Stimulated activated CD8-positive, alpha-beta memory T cell treated with anti-CD3 and anti-CD28 coated beads, Interleukin-7, amount 100 ng/mL, for 4 hours (primary cell): Measurements from ENCODE around the gene RBSN.
A peak's percentile ranks its signal among the peaks of the same experiment; 100 is the strongest.

Experiments
- DNase-seq, 2 donors: peaks; one replicate each; pipeline ENCODE4 v3.0.0-alpha.2; 2020; ENCODE audit warnings: low read depth in 2 of 2

Gene RBSN

DNA sequence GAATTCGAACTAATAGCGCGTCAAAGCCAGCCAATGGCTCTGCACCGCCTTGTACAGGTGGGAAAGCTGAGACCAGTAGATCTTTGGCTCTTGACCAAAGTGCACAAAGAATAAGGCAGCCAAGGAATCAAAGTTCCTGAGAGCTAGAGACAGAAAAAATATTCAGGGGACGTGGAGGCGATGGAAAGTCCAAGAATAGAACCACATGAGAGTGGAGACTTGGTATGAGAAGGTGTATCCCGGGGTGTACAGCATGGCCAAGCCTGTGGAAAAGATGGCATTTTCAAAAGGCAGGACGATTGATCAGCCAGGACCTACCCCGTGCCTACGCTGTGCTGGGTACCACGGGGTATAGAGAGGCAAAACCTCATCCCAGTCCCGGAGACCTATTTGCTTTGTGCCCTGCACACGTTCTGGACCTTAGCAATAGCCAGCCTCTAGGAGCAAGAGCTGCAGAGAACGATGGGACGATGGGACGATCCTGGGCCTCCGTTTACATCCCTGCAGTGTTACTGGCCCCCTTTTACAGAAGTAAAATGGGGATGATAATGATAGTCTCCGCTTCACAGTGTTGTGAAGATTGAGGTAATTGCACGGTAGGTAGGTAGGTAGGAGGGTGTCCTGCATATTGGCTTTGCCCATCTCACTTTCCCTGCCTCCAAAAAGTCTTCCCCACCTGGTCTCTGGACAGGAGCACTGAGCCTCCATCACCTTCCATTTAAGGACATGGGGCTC lies 583 bp upstream of the RBSN start:
- DNase-seq = no peak

DNA sequence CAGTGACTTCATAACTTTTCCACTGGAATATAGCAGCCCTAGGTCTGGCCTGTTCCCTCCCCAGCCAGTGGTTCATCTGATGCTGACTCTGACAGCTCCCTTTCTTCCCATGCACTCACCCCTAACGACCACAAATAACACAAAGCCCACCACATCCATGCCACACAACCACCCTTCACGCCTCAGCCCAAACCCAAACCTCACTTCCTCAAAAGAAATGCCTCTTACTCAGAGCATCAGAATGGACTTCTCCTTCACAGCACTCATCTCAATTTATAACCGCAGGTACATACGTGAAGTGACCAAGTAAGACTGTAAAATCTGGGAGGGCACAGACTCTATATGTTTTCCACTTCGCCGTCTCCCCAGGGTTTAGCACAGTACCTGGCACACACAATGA lies 1.1 kb downstream of the RBSN start:
- DNase-seq = peak; percentile 1 to 12

DNA sequence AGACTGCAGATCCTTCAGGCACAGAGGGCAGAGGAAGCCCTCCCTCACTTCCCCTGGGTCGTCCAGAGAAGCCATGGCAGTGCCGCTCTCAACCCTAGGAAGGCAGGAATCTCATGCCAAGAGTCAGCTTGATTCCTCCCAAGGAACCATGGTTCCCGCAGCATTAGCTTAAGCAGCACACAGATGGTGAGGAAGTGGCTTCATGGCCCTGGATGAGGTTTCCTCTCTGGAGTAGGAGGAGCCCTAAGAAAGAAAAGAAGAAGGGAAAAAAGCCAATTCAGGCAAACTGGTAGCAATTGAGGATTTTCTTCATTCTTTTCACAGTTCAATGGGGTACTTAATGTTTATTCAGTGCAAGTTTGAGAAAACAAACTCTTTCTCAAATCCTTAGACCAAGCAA lies 2.9 kb downstream of the RBSN start:
- no peak for DNase-seq

DNA sequence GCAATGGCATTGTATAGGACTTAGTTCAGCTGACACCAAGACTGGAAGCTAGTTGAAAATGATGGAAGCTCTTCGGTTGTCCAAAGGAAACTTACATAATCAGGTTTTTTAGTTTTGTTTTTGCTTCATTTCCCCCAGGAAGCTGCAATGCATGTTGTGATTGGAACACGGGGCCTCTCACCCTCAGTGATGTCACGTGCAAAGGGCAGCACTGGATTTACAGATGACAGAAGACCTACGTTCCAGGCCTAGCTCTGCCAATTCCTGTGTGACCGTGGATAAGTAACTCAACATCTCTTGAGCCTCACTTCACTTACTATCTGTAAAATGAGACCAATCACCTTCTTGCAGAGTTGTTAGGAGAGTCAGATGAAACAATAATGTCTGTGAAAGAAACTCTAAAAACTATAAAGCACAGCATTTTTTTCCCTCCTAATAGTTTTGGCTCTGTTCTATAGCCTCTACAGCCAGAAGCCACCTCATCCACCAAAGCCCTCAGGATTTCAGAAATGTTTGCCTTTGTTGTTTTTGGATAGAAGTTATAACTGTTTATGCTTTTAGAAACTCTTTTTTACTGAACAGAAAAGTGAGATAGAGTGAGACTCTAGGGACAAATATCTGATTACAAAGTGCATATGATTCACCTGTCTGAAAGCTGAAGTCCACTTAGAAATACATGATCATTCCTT lies 4.6 kb downstream of the RBSN start:
- DNase-seq = no peak

DNA sequence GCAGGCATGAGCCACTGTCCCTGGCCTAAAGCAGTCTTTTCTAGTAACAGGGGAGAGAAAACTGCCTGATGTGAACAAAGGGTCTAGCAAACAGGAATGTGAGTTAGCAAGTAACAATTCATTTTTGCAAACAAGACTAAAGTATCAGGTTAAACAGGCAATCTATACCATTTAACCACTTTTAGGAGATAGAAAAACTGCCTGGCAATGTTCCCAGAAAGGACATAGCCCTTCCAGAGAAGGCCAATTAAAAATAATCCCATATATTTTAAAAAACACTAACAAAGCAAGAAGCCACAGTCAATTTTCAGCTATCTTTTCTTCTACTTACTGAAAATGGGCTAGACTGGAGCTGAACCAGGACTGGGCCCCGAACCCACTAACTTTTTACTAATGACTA lies 6.3 kb downstream of the RBSN start:
- no peak for DNase-seq

DNA sequence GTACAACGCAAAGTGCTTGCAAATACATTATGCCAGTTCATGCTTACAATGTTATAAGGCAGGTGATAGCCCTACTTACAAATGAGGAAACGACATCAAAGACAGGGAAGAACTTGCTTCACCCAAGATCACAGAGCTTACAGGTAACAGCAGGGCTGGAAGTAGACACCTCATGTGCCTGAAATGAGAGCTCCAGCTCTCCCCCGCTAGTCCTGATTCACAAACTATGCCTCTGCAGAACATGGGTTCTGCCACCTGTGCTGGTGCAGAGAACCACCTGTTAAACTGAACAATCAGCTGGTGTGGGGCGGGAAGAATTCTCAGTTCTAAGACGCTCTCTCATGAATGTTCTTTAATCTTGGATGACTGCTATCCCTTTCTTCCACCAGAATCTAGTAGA lies 7.4 kb downstream of the RBSN start:
- no peak for DNase-seq

DNA sequence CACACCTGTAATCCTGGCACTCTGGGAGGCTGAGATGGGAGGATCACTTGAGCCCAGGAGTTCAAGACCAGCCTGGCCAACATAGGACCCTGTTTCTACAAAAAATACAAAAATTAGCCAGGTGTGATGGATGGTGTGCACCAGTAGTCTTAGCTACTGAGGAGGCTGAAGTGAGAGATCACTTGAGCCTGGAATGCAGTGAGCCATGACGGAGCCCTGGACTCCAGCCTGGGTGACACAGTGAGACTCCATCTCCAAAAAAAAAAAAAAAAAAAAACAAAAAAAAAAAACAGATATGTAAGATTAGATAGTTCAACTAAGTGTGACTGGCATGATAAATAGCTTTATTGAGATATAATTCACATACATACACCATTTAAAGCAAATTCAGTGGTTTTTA lies 9.7 kb downstream of the RBSN start:
- DNase-seq = no peak

DNA sequence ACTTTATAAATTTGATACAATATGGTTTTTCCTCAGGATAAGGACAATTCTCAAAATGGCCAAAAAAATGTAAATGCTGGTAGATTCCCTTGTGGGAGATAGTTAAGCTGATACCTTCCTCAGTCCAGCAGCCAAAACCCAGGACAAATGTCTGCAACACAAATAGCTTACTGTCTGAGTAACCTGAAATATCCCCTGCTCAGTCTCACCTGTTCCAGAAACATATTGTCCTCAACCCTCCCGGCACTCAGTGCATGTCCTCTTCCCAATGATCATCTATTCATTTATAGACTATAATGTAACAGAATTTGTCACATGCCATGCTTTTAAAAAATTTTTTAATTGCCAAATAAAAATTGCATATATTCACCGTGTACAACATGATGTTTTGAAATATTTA lies 12.2 kb downstream of the RBSN start:
- DNase-seq = no peak

DNA sequence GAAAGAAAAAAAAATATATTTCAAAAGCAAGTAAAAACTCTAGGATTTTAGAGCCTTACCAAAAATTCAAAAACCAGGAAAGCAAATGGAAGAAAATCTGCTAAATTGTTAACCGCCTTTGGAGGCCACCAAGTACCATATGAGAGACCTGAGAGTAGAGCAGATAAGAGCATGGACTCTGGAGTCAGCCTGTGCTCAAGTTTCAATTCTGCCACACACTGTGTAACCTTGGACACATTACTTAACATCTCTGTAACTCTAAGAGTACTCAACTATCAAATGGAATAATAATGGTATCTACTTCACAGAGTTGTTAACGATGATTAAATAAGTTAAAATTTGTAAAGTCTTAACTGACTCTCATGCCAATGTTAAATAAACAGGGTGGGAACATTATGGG lies 12.7 kb downstream of the RBSN start:
- DNase-seq = no peak

DNA sequence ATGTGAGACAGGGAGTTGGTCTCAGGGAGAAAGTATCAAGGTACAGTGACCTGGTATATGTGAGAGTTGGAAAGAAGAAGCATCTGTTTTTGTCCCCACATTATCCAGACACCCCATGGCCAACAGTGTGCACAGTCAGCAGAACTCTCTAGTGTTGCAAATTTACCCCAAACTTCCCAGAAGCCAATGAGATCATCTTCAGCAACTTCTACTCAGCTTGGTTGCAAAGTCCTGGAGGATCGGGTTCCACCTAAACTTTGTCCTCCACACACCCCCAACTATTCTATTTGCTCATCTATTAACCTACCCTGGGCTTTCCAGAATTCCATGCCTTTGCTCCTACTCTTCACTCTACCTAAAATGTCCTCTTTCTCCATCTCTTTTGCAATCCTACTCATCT lies 15.7 kb downstream of the RBSN start:
- no peak for DNase-seq

DNA sequence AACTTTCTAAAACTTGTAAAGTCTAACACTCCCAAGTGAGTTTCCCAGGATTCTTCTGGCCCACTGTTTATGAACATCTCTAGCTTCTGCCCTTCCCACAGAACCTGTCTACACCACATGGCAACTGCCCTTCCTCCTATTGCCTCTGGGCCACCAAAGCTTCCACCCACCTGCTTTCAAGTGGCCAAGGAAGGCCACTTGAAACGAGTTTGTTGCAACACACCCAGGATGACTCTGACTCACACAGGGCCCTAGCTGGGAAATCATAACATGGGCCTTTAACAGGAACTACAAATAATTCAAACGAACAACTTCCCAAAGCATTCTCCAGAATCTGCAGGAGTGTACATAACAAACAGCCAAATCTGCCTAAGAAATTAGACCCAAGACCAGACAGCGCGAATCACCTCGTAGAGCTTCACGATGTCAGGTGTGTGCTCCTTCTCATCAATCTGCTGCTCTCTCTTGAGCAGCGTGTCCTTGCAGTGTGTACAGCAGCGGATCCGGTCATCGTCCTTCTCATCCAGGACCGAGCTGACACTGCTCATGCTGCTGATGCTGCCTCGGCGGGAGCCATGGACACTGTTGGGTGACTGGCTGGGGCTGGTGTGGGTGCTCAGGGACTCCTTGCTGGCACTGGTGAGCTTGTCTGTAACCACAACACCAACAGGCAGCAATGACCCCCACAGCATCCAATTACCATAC lies 16.8 kb downstream of the RBSN start:
- no peak for DNase-seq

DNA sequence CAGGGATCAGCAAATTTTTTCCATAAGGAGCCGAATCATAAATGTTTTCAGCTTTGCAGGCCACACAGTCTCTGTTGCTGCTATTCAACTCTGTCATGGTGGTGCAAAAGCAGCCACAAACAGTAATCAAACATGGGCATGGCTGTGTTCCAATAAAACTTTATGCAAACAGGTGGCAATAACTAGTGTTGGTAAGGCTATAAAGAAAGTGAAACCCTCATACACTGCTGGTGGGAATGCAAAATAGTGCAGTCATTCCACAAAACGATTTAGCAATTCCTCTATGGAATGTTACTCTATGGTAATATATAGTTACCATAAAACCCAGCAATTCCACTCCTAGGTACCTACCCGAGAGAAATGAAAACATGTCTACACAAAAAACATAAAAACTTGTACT lies 19.9 kb downstream of the RBSN start:
- DNase-seq = no peak

DNA sequence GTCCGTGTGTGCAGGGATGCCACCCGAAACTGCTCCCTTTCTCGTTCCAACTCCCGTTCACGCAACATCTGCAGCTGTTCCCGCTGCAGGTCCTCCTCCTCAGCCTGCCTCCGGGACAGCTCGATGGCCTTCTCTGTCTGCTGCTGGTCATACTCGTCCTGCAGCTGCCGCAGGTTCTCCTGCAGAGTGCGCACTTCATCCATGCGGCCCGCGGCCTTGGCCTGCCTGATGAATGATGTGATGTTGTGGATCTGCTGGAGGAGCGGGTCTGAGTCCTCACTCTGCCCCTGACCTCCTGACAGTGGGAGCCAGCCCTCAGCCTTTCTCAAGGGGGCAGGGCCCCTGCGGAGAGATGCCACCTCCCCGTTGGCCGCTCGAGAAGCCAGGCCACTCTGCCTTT lies 24.4 kb downstream of the RBSN start:
- DNase-seq = no peak

DNA sequence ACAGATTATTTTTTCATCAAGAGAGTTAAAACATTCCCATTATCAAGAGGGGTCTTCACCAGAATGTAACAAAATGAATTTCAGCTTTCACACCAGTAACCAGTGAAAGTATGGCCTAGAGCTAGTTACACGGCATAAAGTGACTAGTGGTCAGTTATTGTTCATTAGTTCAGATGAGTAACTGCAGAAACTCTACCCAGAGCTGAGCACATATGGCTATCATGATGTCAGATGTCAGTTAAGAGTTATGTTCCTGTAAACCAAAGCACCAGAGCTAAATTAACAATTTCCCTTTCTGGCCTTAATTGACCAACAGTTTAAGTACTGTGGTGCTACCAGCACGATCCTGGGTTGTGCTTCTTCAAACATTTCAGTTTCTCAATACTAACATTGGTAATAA lies 27.2 kb downstream of the RBSN start:
- no peak for DNase-seq

DNA sequence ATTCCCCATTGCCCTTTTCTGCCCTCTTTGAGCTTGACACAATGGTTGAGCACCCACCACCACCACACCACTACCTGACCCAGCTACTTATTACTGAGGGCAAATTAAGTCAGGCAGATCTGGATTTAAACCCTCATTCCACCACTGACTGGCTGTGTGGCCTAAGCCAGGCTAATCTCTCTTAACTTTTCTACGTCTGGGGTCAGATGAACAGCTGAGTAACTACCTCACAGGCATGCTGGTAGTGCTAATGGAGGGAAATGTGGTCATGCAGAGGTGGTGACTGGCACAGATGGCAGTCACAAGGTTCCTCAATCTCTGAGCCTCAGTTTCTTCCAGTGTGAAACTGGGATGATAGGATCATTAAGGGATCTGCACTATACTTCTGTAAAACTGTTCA lies 29.5 kb downstream of the RBSN start:
- DNase-seq = no peak

DNA sequence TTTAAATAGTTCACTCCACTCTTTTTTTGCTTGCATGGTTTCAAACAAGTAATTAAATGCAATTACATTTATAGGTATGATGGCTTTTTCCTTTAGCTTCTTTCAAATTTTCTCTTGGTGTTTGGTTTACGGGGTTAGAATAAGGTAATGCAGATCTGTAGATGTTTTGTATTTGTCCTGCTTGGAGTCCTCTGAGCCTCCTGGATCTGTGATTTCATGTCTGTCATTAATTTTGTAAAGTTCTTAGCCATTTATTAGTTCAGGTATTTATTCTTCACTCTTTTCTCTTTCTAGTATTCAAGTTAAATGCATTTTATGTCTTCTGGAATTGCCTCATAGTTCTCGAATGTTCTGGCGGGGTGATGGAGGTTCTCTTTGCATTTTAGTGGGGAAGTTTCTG lies 32.5 kb downstream of the RBSN start:
- DNase-seq = no peak

DNA sequence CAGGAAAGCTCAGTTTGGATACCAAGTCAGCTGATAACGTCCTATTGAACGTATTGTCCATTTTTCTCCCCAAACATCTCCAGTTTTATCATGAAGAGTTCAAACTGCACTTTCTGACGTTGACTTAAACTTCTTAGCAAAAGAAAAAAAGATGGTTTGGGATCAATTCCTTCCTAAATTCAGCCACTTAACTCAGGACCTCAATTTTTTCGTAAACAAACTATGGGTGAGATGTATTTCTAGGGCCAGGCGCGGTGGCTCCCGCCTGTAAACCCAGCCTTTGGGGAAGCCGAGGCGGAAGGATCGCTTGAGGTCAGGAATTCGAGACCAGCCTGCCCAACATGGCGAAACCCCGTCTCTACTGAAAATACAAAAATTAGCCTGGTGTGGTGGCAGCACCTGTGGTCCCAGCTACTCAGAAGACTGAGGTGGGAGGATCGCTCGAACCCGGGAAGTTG lies 33.4 kb downstream of the RBSN start:
- no peak for DNase-seq

DNA sequence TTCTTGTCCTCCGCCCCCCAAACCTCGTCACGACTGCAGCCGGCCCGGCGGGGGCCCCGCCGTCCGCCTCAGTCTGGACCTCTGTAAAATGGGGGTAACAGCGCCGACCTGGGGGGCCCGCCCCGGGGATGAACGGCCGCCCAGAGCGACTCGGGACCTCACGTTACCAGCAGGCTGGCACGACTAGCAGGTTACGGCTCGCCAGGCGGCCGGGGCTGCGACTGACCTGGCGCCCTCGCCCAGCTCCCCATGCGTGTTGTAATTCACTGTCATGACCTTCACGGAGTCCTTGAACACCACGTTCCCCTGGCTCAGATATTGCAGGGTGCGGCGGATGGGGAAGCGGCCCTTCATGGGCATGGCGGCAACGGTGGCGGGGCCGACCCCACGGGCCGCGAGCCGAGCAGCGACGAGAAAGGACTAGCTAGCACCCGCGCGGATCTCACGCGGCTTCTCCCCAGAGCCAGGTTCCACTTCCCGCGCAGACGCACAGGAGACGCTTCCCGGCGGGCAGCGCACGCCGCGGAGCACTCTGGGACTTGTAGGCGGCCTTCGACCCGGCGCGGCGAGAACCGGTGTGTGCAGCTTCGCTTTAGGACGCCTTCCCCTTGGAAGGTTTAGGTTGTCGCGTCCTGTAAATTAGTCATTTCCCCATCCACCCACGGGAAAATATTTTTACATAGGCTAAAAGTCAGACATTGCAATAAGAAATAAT lies 34.0 kb downstream of the RBSN start, which contains the start of gene MRPS25:
MRPS25 (minus strand) TSS at position 481 of the 715 bp plus-strand sequence; CDS start at position 360, 121 bp downstream.
- DNase-seq = peak; percentile 80 to 86

DNA sequence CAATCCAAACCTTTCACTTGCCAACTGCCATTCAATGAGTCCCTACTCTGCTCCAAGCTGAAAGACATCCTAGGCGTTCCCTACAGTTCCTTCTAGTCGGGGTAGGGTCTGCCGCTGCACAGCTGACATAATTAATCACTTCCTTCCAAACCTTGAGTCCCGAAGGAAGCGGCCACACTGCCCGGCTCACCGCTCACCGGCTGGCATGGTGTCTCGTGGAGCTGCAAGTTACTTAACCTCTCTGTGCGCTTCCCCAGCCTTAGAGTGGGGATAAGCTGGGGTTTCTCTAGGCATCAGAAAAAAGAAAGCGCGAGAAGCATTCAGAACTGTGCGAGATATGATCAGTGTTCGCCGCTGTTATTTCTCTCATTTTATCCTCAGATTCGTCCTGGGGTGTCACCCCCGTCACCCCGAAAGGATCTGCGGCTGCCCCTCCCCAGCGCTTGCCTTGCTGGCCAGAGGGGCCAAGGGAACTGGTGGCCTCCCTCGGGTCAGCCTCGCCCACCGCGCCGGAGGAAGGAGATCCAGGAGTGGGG lies 34.6 kb downstream of the RBSN start:
- no peak for DNase-seq

DNA sequence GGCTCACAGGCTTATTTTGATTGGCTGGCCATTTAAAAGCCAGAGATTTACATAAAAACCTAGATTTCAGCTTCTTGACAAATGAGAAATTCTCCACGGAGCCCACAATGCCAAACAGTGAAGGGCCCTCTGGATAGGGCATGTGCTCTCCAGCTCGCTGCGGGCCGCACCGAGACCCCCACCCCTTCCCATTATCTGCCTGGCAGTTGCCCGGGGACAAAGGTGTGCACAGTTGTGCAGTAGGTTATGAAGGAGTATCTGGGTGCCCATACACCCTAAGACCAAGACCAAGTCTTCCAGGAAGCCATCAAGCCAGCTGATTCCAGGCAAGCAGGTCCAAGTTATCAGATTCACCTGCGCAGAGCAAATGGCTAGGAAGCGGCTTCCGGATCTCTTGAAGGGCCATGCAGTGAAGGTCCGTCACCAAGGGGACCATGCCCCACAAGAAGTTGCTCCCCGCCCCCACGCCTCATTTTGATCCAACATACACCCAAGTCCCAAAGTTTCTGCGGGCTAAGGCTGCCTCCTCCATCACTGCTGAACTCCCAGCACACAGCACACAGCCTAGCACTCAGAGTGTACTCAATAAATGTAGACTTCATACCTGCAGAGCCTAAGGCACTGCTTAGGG lies 35.2 kb downstream of the RBSN start:
- DNase-seq = no peak

DNA sequence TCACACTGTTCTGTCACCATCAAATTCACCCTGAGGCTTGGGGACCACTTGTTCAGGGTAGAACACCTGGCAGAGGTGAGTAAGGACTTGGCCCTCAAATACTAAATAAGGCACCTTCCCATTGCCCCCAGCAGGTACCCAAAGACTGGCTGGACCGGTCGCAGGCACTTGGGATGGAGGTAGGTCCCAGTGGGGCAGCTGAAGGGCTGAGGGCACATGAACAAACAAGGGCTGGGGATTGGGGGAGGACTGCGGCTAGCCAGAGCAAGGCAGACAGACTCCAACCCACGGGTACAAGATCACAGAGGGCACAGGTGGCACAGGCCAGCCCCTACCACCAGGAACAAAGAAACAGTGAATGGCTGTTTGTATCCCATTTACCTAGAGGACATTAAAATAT lies 35.7 kb downstream of the RBSN start:
- DNase-seq = no peak
